Right kidney (tissue), 1 donor: Measurements from ENCODE around the gene GRM4.

Experiments used
- DNase-seq: peaks from one replicate; pipeline ENCODE4 v3.0.0-alpha.2; 2016

The GRM4 gene

DNA sequence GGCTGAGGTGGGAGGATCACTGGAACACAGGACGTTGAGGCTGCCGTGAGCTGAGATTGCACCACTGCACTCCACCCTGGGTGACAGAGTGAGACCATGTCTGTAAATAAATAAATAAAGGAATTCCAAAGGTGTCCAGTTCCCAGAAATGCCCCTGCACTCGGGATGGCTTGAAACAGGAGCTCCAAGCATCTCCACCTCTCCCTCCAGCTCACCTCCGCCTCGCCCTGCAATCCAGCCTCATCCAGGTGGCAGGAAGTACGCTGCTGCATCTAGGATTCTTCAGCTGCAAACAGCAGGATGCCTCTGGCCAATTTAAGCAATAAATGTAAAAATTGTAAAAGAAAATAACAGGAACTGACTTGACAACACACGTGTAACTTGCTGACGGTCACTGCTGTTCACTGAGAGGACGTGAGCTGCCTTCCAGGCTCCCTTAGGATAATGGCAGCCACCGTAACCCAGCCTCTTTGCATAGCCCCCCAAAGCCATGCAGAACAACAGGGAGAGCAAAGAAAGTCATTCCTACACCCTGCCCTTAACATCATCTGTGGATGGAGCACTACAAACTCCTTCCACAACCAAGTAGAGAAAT, 11.4 kb upstream of the GRM4 start:
- DNase-seq, result no peak

DNA sequence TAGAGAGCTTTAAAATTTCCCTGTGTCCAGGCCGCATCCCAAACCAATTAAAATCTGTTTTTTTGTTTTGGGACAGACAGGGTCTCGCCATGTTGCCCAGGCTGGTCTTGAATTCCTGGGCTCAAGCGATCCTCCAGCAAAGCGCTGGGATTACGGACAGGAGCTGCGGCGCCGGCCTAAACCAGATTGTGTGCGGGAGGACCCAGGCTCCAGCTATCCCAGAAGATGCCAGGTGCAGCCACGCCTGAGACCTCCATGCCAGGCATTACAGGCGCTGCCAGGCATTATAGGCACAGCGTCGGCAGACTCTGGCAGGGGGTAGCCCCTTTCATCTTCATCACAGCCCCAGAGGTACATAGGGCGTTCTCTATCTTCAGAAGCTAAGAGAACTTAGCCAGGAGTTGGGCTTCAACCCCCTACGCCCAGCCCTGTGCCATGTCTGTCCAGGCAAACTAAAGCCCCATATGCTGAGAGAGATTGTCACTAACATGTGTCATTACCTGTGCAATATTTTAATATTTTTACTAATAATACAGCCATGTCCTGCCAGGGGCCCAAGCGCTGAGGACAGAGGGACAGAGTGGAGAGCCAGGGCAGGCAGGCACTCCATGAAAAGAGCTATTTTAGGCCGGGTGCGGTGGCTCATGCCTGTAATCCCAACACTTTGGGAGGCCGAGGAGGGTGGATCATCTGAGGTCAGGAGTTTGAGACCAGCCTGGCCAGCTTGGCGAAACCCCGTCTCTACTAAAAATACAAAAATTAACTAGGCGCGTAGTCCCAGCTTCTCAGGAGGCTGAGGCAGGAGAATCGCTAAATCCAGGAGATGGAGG, 9.8 kb upstream of the GRM4 start:
- no peak for DNase-seq

DNA sequence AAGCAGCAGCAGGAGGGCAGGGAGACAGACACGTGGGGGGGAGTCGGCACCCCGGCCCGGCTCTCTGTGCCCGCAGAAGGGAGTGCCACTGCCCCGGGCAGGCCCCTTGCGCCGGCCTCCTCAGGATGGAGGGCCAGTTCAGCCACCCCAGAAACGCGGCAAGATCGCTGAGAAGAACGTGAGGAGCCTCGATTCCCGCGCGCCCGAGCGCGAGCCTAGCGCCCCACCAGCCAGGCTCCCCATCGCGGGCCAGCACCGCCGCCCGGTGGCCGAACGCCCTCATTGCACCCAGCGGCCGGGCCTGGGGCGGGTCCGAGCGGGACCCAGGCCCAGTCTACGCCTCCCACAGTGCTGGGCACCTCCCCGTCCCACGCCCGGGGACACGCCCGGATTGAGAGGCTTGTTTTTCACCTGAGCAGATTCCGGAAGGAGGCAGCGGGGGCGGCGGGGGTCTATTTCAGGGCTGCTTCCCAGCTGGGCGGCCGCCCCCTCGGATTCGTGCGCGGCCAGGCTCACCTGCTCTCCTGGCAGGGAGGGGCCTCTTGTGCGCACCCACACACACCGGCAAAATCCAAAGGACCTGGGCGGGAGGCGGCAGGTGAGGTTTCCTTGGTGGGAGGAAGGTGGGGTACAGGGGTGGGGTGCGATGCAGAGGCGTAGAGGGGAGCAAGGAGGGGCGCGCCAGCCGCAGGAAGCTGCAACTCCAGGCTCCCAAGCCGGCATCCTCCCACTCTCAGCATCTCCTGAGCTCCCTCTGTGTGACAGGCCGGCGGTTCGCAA, 9.0 kb upstream of the GRM4 start:
- peak; percentile 76 for DNase-seq

DNA sequence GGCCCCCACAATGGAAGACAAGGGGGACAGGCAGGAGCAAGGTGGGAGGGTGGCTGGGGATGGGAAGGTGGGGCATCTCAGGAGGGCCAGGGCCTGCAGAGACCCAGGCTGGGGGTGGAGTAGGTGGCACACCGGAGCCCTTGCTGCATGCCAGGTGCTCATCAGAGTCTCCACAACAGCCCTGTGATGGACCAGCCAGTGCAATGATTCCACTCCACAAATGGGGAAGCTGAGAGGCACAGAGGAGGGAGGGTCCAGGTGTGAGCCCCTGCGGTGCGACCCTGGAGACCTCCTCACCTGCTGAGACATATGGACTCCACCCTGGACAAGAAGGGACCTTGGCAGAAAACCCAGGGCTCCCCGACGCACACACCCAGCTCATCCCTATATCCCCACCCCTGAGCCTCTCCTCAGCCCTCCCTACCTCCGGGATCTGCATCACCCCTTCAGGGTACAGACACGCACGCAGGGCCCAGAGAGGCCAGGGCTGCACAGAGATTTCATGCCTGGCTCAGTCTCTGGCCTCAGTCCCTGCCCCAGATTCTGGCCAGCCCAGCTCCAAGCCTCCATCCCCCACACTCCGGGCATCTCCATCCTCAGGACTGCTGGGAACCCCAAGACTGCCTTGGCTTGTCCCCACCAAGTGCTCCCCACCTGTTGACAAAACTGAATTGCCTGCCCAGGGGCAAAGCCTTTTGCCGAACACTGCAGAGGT, 7.1 kb upstream of the GRM4 start:
- no peak for DNase-seq

DNA sequence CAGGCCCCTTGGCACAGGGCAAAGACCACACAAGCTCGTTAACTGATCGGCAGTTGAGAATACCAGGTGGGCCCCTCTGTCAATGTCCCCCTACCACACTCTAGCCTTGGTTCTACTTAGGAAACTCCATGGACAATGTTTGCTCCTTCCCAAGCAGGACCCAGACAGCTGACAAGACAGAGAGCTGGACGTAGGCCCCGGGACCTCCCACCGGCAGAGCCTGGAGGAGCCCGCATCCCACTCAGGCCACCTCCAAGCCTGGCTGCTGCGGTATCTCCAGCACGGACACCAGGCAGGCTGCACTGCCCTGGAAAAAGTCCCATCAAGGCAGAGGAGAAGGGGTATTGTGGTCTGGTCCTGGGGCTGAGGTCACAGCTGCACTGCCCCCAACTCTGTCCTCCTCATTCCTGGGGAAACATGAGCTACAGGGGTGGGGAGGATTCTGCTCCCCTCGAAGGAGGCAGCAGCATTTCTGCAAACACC, 6.2 kb upstream of the GRM4 start:
- no peak for DNase-seq

DNA sequence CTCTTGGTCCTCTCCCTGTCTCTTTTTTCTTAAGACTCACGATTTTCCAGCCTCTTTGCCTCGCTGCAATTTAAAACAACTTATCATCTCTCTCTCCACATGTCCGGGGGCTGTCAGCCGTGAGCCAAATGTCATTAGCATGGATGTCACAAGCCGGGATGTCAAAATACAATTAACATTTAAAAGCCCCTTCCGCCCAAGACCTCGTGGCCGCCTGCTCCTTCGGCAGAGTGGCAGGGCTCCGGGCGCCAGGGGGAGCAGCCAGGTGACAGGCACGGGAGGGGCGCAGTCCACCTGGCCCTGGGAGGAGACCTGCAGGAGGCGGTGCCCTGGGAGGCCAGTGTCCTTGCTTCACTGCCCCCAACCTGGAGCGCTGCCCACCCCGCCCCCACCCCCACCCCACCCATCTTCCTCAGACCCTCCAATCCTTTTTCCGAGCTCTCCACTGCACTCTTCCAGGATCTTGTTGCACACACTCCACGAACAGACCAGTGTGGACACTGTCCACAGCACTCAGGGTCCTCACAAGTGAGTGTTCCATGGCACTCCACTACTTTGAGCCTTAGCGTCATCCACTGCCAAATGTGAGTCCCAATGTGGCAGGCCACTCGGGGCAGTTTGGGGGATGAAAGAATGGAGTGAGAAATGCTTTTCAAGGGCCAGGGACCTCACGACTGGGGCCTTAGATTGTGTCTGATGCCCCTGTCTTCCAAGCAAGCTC, 5.6 kb upstream of the GRM4 start:
- no peak for DNase-seq

DNA sequence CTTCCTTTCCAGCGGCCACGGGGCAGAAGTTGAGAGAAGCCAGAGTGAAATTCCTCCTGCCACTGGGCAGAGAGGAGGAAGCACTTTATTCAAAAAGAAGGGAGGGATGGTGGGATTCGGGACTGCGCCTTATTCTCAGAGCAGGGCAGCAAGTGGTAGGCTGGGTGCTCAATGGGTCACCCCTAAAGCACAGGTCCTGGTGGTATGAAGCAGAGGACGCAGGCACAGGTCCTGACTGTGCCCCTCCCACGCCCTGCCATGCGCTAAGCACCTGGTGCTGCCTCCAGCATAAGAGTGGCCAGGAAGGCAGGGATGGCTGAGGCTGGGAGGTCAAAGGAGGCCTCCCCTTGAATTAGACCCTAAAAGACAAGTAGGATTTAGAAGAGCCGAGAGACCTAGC, 4.9 kb upstream of the GRM4 start:
- no peak for DNase-seq

DNA sequence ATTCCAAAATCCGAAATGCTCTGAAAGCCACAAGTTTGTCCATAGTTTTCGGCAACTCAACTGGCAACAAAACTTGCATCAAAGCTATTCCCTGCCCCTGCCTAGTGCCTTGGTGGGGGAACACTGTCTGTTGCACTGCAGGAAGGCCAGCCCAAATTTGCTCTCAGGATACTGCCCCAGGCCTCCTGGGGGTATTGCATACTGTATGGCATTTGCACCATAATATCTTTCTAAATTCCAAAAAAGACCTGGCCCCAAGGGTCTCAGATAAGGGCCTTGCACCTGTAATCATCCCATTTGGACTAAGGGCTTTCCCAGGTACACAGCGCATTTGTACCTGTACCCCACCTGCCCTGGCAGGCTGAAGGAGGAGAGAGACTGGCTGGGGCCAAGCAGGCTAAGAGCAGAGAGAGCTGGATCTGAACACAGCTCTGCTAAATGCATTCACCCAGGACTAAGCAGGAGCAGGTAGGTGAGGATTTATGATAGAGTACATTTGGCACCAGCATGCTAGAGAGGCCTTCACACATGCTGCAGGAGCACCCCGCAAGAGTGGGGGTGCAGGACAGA, 4.0 kb upstream of the GRM4 start:
- DNase-seq, result no peak

DNA sequence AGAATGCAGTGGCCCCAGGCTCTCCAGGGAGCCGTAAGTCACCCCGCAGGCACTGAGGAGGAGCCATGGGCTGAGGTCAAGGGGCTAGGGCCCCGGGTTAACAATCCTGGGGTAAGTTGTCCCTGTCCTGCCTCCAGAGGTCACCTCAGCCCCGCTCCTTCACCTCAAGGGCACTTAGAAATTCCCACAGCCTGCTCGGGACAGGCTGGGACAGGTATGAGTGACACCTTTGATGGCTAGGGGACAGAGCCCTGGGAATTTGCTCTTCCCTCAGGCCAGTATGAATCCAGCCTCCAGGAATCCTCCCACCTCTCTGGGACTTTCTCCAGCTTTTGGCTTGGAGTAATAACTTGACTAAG, 3.5 kb upstream of the GRM4 start:
- no peak for DNase-seq

DNA sequence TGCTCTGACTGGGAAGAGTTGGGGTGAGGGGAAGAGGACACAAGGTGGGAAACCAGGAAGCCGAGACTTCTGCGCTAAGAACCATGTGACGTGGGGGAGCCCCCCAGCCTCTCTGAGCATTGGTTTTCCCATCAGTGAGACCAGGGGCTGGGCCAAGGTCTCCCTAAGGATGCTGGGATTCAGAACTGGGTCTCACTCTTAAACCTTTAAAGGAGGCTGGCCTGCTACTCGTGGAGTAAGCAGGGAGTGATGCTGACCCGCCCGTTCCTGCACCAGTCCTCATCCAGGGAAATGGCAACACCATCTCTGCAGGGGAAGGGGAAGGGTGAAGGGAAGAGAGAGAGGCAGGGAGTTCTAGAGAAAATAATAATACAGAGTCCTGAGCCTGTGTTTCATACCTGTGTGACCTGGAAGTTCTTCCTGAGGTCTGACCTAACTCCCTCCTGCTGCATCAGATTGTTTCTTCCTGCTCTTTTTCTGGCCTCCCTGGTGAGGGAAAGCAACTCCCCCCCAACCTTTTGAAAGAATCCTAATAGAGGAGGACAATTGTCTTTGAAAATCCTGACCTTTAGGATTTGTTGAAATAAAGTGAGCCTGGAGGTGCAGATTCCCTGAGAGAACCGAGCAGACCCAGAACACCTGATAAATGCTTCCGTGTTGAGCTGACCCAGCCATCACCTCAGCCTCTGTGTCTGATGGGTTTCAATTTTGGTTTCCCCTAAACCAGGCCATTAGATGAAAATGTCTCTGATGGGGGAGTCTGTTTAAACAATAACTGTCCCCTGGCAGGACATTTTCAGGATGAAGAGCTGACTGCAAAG, 3.0 kb upstream of the GRM4 start:
- no peak for DNase-seq

DNA sequence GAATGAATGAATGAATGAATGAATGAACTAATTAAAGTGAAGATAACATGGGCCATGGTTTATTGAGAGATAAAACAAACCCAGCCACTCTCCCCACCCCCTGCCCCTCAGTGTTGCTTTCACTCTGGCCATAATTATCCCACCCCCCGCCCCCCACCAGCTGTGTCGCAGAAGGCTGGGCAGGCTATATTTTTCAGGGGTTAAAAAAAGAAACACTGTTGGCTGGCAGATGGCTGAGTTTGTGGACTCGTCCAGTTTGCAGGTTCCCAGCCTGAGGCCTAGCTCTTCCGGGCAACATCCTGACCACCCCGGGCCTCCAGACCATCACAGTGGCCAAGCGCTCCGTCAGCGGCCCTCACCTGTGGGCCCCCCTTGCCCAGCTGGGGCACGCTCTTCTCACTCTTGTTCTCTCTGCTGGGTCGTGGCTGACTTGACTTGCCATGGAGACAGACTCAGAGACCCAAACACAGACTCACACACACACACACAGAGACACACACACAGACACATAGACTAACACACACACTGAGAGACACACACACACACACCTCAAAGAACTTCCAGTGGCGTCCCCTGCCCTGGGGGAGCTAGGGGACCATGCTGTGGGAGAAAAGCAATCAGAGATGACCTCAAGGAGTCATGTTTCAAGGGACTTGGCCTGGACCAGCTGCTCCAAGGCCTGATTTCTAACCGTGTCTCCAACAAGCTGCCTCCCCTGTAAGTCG, 2.2 kb upstream of the GRM4 start:
- no peak for DNase-seq

DNA sequence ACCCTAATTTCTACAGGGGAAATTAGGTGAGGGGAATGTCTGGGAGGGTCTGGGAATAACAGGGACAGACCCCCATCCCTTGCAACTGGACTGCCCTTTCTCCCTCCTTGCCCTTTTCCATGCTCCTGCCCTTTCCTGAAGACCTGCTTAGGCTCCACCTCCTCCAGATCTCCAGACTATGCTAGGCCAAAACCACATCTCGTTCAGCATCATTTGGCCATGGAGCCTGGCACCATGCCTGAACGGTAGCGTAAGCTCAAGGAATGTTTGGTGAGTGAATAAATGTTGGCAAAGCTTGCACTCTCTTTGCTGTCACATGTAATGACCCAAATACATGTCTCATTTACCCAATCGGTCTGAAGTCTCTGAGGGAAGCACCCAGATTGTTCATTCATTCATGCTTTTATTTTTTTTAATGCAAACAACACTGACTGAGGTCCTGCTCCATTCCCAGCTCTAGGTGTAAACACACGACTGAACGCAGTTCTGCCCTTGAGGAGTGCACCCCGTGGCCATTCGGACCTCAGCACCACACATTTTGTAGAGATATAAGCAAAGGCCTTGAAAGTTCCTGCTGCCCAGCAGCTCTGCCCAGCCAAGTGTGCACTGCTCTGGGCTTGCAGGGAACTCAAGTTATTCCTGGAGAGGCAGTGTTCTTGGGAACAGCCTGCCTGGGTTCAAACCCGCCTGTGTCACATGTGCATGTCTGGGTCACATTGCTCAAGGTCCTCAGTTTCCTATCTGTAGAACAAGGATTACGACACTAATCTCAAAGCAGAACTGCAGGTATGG, 1.1 kb upstream of the GRM4 start:
- no peak for DNase-seq

DNA sequence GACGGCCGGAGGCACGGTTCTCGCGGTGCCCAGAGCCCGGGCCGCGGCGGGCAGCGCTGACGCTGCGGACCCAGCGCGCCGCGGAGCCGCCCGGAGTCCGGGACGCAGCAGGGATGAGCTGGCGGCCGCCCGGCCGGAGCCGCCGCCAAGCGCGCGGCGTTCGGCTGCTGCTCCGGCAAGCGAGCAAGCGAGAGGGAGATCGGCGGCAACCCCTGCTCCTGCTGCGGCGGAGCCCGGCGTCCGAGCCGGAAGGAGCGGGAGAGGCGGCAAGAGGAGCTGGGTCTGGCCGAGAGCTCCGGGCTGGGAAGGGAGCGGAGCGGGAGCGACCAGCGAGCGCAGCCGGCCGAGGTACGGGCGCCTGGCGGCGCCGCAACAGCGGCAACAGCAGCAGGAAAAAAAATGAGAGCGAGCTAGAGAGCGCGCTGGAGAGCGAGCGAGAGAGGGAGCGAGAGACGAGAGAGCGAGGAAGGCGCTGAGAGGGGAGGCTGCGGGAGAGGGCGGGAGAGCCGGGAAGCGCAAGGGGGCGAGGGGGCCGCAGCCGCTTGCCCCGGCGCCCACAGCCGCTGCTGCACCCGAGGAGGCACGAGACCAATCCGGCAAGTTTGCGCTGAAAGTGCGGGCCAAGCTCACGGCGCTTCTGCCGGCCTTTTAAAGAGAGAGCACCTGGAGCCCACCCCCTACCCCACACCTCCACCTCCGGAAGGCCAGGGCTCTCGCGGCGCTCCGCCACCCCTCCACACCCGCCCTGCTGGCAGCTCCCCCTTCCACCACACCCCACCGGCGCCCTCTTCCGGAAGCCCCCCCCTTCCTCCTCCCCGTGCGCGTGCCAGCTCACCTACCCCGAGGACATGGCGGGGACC, 496 bp downstream of the GRM4 start:
- peak; percentile 90 for DNase-seq

DNA sequence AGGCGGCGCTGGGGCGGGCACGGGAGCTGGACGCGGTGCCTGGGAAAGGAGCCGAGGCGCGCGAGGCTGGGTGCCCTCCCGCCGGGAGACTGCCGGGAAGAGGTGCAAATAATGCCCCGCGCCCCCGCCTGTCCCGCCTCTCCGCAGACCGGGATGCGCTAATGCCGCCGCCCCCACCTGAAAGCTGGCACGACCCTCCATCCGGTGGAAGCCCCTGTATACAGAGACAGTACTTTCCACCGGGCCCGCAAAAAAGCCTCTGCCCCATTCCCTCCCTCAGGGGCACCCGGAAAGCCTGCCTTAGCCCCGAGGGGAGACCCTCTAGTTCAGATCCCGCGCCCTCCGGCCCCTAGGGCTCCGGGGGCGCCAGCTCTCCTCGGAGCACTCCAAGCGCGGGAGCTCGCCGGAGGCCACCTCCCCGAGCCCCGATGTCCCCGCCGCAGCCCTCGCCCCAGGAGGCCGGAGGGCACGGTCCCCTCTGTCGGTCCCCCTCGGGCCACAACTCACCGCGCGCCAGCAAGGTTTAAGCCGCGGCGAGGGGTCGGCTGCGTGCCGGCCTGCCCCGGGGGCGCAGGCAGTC, 1.2 kb downstream of the GRM4 start:
- DNase-seq, result no peak

DNA sequence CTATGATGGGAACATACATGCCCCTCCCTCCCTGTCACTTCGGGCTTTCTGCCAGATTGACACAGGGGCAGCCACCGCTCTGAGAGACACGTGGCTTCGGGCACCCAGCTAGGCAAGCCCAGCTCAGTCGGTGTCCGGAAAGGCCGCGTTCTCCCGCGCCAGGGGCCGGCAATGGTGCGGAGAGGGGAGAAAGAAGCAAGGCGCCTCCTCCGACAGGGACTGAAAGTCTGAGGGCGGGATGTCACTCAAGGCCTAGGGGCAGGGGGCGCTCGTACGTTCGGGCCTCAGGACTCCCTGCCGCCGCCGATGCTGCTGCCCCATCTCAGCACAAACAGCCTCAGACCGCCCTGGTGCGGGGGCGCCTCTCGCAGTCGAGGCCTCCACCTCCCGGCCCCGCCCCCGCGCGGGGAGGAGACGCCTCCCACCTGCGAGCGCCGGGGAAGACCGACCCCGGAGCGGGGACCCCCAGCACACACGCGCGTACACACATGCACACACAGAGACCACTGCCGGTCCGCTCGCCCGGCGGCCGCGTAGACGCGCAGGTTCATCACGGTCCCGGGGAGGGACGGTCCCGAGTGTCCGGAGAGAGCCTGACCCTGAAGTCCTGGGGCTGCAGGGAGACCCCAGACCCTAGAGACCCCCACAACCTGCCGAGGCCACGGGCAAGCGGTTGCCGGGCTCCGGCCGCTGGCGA, 1.9 kb downstream of the GRM4 start:
- DNase-seq, result peak; percentile 71

DNA sequence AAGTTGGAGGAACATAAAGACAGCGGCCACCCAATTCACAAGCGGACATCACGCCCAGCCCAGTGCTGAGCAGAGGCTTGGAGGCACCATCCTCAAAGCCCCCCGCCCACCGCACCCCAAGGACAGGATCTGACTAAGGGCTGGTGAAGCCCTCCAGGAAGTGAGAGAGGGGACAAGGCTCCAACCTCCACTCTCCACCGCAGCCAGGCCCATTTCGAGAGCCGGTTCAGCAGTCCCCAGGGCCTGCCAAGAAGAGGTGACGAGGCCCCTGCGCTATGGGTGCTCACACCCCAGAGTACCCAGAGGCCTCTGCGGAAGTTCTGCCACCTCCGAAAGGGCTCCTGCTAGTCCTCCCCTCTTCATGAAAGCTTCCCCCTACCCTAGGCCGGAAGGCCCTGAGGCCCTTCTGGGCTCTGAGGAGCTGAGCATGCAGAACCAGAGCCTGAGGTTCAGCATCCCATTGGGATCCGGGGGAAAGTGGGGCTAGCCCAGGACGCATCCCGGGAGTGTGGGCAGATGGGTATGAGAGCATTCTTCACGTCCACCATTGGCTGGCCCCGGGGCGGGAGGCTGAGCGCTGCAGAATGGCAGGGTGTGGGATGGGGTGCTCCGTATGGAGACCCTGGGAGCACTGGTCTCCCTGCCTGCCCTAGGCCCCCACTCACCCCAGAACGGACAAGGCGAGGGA, 2.5 kb downstream of the GRM4 start:
- DNase-seq, result no peak
